ENCODE measurements around the gene CHKA. TPM values are rescaled to one million over a fixed set of nuclear protein-coding genes. Genes with fewer than 3 reads are reported as not detected.

CHKA gene
- total RNA-seq = 13.9 and 14.9 TPM in 2 replicates

GRCh38 chr11:68121067-68121899, at the start of gene CHKA:
Gene CHKA, minus strand, starts transcription at chr11:68121388. Its CDS starts 211 bp downstream, at chr11:68121177.

GRCh38 chr11:68038718-68039525, 82.3 kb downstream of the CHKA start, which contains the start of gene TCIRG1:
Gene TCIRG1, plus strand, starts transcription at chr11:68039025. Its CDS starts 2,247 bp downstream, at chr11:68041272.

GRCh38 chr11:68030318-68031143, 90.7 kb downstream of the CHKA start, which contains the start of gene NDUFS8:
Gene NDUFS8, plus strand, starts transcription at chr11:68030681. Its CDS starts 1,471 bp downstream, at chr11:68032152.

GRCh38 chr11:68010090-68011041, 110.8 kb downstream of the CHKA start, which contains the start of gene ALDH3B1:
Gene ALDH3B1, plus strand, starts transcription at chr11:68010327. Its CDS starts 4,971 bp downstream, at chr11:68015298.

GRCh38 chr11:68003846-68004550, 117.2 kb downstream of the CHKA start, which contains the start of gene UNC93B1:
Gene UNC93B1, minus strand, starts transcription at chr11:68004097. Its CDS starts 54 bp downstream, at chr11:68004043.

Other genes with a start within 250 kb of the CHKA start
- 9.0 and 20.0 TPM in 2 replicates for gene UNC93B1, start 117.3 kb downstream of the CHKA start, total RNA-seq
- gene ALDH3B1, start 111.1 kb downstream of the CHKA start, total RNA-seq = 0.09 and 9.6 TPM in 2 replicates
- 109 and 113 TPM in 2 replicates for gene NDUFS8, start 90.7 kb downstream of the CHKA start, total RNA-seq
- 42.7 and 82.3 TPM in 2 replicates for gene TCIRG1, start 82.4 kb downstream of the CHKA start, total RNA-seq
- 21.2 and 25.8 TPM in 2 replicates for gene KMT5B, start 91.9 kb upstream of the CHKA start, total RNA-seq
- 7.5 and 11.5 TPM in 2 replicates for gene C11orf24, start 150.6 kb upstream of the CHKA start, total RNA-seq
- gene LRP5, start 191.2 kb upstream of the CHKA start, total RNA-seq = 35.3 and 46.7 TPM in 2 replicates

Measured in endothelial cell of coronary artery (primary cell).